Measurements from ENCODE around the gene CAPN15. TPM values are rescaled to one million over a fixed set of nuclear protein-coding genes. Genes with fewer than 3 reads are reported as not detected.

CAPN15 gene
- total and polyA plus RNA-seq, 9 of the 15 experiments (the other 6 are each of a cell fraction or from before 2014, with no cell fraction given) = 0.62 to 111 (median 14.2) TPM

- no peak for TF ChIP-seq ATF6 (CRISPR knock-in tag; IDR thresholded peaks at IDR 0.05)
- TF ChIP-seq CEBPG (CRISPR knock-in tag; IDR thresholded peaks at IDR 0.05) = no peak
- TF ChIP-seq CEBPG (tag; conservative IDR thresholded peaks at IDR 0.05 in 1 of 2, IDR thresholded peaks at IDR 0.05 in 1 of 2) = no peak
- TF ChIP-seq TBL1XR1 (IDR thresholded peaks at IDR 0.05; ENCODE audit: low read length in 2 of 2) = 0 out of 4 replicates have a peak, but pooled peaks of 1 of the 2 experiments have one; percentile 15
- TF ChIP-seq PRMT5 (CRISPR knock-in tag; IDR thresholded peaks at IDR 0.05) = no peak
- no peak for TF ChIP-seq ZNF707 (CRISPR knock-in tag; conservative IDR thresholded peaks at IDR 0.05)
- peak; percentile 18 to 86; a peak in 2 of 4 replicates for TF ChIP-seq MLLT1 (IDR thresholded peaks at IDR 0.05)
- no peak for TF ChIP-seq MBD1 (CRISPR knock-in tag; IDR thresholded peaks at IDR 0.05)
- peak; percentile 92 for TF ChIP-seq NFYB (IDR thresholded peaks at IDR 0.05; ENCODE audit: extremely low read depth, insufficient read length)
- peak; percentile 83 for TF ChIP-seq NEUROD1 (IDR thresholded peaks at IDR 0.05; ENCODE audit: borderline replicate concordance, low read depth, low read length, partially characterized antibody)
- no peak for TF ChIP-seq NR0B1 (IDR thresholded peaks at IDR 0.05; ENCODE audit: partially characterized antibody)
- no peak; the same call in 1 of the 2 replicates for TF ChIP-seq ESRRA (IDR thresholded peaks at IDR 0.05; ENCODE audit: borderline replicate concordance, low read depth)
Measured at GRCh38 chr16:589658-590187, 62.2 kb downstream of the CAPN15 start, which contains the start of gene RAB40C (continued).

Data from K562 (cell line).